GM12873 (cell line): Measurements from ENCODE around the gene PTPN2.

ENCODE experiments used
- TF ChIP-seq, protein P1 (sequence below): IDR thresholded peaks from 2 replicates; pipeline ENCODE4 v1.5.1; 2012; ENCODE audit warnings: low read depth, mild to moderate bottlenecking, moderate library complexity, low read length, control low read depth; ENCODE audit not compliant: insufficient read depth; ENCODE audit errors: missing control alignments

PTPN2 gene

DNA sequence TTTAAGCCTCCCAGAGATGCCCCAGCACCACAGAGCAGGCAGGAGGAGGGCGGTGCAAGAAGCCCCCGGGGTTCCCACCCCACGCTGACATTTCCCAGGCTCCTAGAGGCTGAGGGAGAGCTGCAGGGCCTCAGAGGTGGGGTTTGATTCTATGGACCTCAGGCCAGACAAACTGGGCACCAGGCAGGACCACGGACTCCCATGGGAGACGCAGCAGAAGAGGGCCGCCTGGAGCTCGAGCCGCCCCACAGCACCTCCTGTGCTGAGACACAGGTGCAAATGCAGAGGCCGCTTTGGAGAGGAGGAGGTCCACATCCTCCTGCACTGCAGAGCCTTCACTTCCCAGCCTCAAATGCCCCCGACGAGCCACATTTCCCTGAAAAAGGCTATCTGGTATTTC is 118.5 kb downstream of the PTPN2 start:
- TF ChIP-seq, protein P1, sequence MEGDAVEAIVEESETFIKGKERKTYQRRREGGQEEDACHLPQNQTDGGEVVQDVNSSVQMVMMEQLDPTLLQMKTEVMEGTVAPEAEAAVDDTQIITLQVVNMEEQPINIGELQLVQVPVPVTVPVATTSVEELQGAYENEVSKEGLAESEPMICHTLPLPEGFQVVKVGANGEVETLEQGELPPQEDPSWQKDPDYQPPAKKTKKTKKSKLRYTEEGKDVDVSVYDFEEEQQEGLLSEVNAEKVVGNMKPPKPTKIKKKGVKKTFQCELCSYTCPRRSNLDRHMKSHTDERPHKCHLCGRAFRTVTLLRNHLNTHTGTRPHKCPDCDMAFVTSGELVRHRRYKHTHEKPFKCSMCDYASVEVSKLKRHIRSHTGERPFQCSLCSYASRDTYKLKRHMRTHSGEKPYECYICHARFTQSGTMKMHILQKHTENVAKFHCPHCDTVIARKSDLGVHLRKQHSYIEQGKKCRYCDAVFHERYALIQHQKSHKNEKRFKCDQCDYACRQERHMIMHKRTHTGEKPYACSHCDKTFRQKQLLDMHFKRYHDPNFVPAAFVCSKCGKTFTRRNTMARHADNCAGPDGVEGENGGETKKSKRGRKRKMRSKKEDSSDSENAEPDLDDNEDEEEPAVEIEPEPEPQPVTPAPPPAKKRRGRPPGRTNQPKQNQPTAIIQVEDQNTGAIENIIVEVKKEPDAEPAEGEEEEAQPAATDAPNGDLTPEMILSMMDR = no peak

DNA sequence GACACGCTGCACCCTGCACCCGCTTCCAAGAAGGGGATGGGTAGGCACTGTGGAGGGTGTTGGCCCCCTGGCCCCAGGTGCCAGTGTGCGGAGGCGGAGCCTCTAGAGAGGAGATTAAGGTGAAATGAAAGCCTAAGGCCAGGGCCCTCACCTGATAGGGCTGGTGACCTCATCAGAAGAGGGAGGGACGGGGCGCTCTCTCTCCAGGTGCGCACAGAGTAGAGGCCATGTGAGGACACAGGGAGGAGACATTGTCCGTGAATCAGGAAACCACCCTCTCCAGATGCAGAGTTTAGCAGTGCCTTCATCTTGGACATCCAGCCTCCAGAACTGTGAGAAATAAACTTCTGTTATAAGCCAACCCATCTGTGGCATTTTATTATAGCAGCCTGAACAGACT is 118.9 kb downstream of the PTPN2 start:
- TF ChIP-seq, protein P1 = no peak

DNA sequence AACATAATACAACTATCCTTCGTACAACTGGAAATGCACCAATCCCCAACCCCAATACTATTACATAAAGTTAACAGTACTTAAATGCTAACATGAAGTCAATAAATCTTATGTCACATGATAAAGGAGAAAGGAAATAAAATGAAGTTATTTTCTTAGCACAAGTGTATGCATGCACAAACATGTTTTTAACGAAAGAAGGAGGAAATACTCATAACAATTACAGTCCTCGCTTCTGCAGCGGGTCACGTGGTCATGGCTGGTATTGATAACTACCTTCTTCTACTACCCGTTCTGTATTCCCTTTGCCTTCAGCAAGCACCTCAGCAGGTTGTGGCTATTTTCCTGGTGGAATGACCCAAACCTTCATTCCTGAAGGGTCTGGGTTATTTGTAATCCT is 129.5 kb downstream of the PTPN2 start:
- TF ChIP-seq, protein P1 = no peak

DNA sequence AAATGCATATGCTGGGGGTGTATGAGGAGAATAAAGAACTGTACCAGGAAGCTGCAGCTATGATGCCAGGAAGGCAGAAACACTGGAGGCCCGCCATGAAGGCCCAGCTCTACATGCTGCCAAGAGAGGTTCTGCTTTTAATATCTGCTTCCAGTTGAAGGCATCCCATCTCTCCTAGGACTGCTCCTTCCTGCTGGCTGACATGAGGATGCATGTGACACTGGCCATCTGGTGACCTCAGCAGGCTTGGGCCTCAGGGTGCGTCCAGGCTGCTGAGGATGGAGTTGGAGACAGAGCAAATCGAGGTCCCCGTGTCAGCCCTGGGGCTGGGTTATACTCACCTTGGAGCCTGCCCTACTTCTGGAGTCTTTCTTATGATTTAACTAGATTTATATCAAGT is 132.1 kb downstream of the PTPN2 start:
- TF ChIP-seq, protein P1 = no peak

DNA sequence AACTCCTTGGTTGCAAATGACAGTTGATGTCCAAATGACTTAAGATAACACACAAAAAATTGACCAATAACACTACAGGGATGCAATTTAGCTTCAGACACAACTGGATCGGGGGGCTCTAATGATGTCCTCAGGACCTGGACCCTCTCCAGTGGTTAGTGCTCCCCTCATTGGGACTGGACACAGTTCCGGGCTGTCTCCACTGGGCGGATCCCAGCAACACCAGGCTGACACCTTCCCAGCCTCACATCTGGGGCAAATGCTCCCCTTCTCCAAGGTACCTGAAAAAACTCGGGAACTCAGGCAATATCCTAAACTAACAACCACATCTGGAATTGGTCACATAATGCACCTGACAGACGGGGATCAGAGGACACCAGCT is 132.5 kb downstream of the PTPN2 start:
- TF ChIP-seq, protein P1 = no peak

DNA sequence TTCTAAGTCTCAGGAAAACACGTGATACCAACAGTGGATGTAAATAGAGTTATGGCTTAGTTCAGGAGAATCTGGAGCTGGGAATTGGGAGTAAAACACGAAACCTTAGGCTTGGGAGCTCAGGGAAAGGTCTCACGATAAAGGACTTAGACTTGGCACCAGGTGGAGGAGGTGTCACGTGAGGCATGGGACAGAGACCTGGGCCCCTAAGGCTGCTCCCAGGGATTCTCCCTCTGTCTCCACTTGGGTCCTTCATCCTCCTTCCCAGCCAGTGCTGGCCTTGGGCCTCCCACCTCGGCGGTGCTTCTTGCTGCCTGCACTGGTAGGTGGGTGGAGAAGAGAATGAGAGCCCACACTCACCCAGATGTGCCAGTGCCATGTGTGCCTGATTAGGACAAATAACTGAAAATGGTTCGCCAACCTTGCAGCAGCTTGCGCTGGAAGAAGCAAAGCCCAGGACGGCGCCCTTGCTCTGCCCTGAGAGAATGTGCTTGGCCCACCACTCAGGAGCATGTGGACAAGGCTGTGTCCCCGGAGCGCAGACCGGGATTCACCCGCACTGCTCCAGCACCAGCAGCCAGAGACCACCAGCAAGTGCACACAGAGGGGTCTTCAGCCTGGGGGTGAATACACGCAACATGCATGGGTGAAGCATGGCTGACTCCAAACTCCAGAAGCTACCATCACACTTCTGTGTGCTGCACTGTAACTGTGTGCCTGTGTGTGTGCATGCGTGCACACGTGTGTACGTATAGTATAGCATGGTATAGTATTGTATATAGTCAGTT is 133.1 kb downstream of the PTPN2 start:
- TF ChIP-seq, protein P1 = no peak

DNA sequence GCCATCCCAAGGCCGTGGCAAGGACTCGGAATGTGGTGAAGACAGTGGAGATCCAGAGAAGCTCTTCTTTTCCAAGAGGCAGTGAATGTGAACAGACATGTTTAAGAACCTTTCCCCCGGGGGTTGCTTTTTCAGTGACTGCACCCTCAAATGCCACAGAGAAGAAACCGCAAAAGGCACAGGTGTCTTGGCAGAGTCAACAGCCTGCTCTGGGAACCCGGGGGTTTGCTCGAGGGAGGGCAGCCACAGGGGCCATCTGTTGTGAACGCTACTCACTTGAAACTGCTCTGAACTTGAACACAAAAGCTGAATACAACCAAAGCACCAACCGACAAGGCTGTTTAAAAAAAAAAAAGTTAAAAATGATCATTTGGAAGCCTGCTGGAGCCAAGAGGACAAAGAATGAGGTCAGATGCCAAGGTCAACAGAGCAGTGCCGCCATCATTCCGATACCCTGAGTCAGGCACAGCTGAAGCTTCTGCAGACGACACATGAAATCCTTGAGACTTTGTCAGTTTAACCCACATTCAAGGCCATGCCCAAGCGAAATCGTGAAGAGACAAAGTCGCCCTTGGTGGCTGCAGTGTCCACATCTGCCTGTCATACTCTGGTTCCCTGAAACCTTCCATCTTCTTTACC is 133.8 kb downstream of the PTPN2 start:
- TF ChIP-seq, protein P1 = no peak
